GM12891 (cell line): ENCODE results near the gene RNF217.

ENCODE experiments used
- DNase-seq: peaks from one replicate; pipeline ENCODE4 v3.0.0; 2011; ENCODE audit warnings: low spot score; ENCODE audit not compliant: insufficient read length
- FAIRE-seq: peaks from 2 replicates; lab custom pipeline; 2011; peaks lifted over from hg19 to GRCh38; lab: Jason Lieb, UNC
- PAX5 ChIP-seq: IDR thresholded peaks from 2 replicates; pipeline ENCODE4 v1.6.1; 2011; ENCODE audit warnings: low read length, moderate library complexity, mild to moderate bottlenecking; ENCODE audit not compliant: insufficient read depth, severe bottlenecking
- POLR2A ChIP-seq: IDR thresholded peaks from 2 replicates; pipeline ENCODE4 v1.6.1; 2011; ENCODE audit warnings: low read depth, low read length, control low read depth
- POLR2AphosphoS5 ChIP-seq: IDR thresholded peaks from 2 replicates; pipeline ENCODE4 v1.6.1; 2011; ENCODE audit warnings: low read depth, low read length, control low read depth
- POU2F2 ChIP-seq: IDR thresholded peaks from 2 replicates; pipeline ENCODE4 v1.6.1; 2011; ENCODE audit warnings: low read depth, mild to moderate bottlenecking, control low read depth, low read length, moderate library complexity
- SPI1 ChIP-seq: IDR thresholded peaks from 2 replicates; pipeline ENCODE4 v1.6.1; 2011; ENCODE audit warnings: low read depth, low read length, control low read depth
- TAF1 ChIP-seq: IDR thresholded peaks from 2 replicates; pipeline ENCODE4 v1.6.1; 2011; ENCODE audit warnings: low read depth, low read length, control low read depth

Gene RNF217

DNA sequence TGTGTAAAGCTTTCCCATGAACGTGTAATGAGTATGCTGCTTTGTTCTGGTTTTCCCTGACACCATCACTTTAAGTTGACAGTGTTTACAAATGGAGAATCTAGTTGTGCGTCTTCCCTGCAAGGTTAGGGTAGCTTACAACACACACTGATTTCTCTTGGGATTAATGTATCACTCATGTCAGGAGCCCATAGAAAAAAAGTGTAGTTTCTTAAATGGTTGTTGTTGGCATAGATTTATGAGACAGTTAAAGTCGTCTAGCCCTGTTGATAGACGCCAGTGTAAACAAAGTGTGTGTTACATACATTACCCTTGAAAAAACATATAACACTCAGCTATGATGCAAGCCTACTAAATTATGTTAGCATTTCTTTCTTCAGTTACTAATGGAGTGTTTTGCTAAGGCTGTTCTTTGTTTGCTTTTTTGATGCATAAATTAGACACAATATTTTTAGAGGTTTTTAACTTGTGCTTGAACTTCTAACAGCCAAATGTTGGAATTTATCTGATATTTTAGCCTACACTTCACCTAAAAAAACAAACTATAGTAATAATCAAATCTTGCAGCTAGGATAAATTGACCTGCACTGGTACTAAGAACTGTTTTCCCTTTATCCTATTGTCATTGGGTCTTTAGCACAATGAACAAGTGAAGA, 88.6 kb downstream of the RNF217 start:
- TF ChIP-seq SPI1 = no peak
- FAIRE-seq (no peak), DNase-seq (no peak)

DNA sequence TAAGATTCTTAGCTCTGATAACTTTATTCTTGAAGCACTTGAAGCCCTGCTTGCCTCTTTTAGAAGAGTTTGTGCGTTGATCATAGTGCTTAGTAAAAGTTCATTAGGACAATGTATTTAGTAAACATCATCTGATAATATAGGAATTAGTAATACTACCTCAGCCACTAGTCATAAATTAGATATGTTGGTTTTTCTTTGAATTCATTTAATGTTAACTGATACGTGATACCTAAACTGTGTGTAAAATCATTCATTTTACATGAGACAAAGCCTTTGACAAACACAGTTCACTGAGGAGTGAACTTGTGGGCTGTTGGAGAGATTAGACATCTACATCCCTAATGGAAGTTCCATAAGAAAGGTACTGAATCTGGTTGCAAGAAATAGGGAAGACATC, 91.6 kb downstream of the RNF217 start:
- TF ChIP-seq POLR2AphosphoS5 = no peak
- no peak for TF ChIP-seq SPI1
- TF ChIP-seq POLR2A = no peak
- no peak for TF ChIP-seq POU2F2
- TF ChIP-seq PAX5 = no peak
- TF ChIP-seq TAF1 = no peak
- DNase-seq = no peak
- no peak for FAIRE-seq

DNA sequence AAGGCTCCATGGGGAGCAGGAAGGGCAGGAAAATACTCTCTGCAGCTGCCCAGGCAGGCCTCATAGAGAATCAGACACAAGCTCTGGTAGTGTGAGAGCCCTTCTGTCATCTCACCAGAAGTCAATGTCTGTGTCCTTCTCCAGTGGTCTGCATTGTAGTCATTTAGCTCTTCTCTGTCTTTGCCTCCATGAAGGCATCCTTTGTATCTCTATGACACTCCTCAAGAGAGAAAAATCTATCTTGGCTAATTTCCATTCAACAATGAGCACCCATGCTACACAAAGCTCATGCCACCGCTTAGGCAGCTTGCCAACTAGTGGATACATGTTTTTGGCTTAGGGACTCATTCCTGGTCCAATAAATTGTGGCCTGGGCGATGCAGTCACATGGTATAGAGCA, 92.1 kb downstream of the RNF217 start:
- TF ChIP-seq PAX5 = no peak
- TF ChIP-seq SPI1 = no peak
- TF ChIP-seq POU2F2 = no peak
- no peak for TF ChIP-seq POLR2A
- TF ChIP-seq TAF1 = no peak
- TF ChIP-seq POLR2AphosphoS5 = no peak
- DNase-seq (no peak), FAIRE-seq (no peak)

DNA sequence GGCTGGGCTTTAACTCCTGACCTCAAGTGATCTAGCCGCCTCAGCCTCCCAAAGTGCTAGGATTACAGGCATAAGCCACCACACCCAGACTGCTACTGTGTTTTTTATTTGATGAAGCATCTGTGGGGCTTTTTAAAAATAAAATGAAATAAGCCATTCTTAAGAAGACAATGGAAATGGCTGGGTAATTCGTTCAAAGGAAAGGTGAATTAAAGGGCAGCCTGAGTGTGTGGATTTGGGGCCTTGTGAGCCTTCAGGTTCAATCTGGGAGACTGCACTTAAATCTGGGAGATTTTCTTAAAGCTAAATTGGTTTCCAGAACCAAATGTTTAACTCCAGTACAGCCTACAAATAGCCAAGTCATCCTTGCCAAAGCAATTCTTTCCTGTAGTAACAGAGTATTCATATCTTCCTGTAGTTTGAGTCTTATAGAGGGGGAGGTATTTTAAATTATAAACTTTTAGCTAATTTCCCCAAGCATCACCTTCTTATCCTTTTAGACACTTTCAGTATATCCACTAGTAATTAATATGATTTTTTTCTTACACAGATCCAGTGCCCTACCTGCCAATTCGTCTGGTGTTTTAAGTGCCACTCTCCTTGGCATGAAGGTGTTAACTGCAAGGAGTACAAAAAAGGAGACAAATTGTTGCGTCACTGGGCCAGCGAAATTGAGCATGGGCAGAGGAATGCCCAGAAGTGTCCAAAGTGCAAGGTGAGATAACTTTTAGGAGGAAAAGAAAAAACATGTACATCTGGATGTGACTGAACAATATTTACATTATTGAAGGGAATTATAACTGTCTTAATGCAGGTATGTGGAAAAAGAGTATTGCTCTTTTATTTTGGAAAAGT, 95.4 kb downstream of the RNF217 start:
- FAIRE-seq (no peak), DNase-seq (no peak)
- no peak for TF ChIP-seq PAX5
- TF ChIP-seq POLR2AphosphoS5 = no peak
- TF ChIP-seq POLR2A = no peak
- TF ChIP-seq SPI1 = no peak
- TF ChIP-seq TAF1 = no peak
- TF ChIP-seq POU2F2 = no peak

DNA sequence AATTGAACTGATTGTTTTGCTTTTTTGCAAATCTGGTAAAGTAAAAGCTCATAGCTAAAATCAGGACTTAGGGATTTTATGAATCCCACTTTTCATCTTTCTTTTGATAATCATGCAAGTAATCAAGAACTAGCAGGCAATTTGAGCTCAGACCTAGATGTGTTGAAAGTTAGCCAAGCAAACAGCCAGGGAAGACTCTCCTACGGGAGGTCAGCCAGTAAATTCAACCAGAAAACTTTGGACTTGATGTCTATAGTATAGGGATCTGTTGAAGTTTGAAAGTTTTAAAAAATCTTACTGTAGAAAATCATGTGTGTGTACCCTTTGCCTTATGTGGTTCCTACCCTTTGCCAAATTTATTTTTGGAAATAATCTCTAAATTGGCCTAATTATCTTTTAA, 96.3 kb downstream of the RNF217 start:
- DNase-seq (no peak), FAIRE-seq (no peak)
- TF ChIP-seq SPI1 (no peak), PAX5 (no peak), POU2F2 (no peak), TAF1 (no peak), POLR2A (no peak)

DNA sequence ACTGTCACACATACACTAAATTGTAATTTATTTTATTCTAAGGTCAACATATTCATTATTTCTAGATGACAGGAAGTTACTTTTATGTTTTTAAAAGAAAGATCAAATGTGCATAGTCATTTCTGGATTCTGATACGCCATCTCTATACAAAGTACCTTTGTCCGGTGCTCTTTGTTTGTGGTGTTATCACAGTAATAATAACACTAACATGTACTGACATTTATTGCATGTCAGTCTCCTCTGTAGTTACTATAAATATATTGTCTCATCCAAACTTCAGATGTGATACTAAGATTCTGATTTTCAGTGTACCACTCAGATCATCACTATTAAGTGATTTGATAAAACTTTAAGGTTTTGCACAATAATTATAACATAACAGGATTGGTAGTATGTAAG, 101.1 kb downstream of the RNF217 start:
- FAIRE-seq = no peak
- no peak for DNase-seq
- TF ChIP-seq POU2F2 (no peak), POLR2A (no peak), TAF1 (no peak), POLR2AphosphoS5 (no peak), SPI1 (no peak)

DNA sequence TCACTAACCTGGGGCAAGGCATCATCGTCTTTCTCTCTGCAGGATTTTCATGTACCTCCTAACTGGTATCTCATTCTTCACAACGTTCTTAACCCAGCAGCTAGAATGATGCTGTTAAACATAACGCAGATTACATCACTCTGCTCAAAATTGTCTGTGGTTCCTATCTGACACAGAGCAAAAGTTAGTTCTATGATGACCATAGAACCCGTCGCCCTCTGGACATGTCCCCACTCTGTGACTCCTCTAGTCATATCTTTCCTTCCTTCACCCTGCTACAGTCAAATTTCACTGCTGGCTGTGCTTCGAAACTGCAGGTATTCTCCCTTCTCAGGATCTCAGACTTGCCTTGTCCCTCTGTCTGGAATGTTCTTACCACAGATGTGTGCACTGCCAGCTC, 103.9 kb downstream of the RNF217 start:
- TF ChIP-seq POLR2A (no peak), SPI1 (no peak), TAF1 (no peak), POU2F2 (no peak), PAX5 (no peak), POLR2AphosphoS5 (no peak)
- FAIRE-seq = no peak
- DNase-seq = no peak

DNA sequence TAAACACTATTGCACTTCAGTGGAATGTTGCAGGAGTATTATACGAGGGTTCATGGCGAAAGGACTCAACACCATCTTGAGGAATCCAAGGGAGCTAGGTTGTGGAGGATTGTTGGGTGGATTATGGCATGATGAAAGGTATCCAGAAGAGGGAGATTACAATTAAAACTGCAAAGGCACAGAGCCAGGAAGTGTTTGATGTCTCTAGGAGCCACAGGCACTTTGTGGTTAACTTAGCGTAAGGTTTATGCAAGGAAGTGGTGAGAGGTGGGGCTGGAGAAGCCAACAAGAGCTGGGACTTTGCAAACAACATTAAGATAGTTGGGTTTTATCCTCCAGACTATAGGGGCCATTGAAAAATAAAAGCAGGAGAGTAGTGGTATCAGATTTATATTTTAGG, 104.7 kb downstream of the RNF217 start:
- FAIRE-seq = no peak
- DNase-seq = no peak
- TF ChIP-seq SPI1 (no peak), PAX5 (no peak), POLR2A (no peak), POU2F2 (no peak), TAF1 (no peak), POLR2AphosphoS5 (no peak)

DNA sequence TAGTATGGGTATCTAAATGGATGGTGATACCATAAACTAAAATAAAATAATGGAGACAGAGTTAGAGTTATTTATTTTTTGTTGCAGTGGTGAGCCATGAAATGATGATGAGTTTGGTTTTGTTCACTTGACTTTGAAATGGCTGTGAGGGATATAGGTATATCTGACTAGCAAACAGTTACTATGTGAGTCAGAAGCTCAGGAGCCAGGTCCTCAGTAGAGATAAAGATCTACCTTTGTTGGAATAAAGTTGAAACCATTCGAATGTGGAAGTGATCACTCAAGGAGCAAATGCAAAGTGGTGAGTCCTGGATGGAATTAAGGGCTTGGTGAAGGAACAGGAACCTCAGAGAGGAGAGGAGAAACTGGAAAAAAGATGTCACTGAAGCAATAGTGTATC, 105.3 kb downstream of the RNF217 start:
- no peak for DNase-seq
- TF ChIP-seq POU2F2 = no peak
- no peak for TF ChIP-seq POLR2AphosphoS5
- TF ChIP-seq PAX5 = no peak
- no peak for TF ChIP-seq POLR2A
- no peak for TF ChIP-seq SPI1
- no peak for TF ChIP-seq TAF1
- no peak for FAIRE-seq

DNA sequence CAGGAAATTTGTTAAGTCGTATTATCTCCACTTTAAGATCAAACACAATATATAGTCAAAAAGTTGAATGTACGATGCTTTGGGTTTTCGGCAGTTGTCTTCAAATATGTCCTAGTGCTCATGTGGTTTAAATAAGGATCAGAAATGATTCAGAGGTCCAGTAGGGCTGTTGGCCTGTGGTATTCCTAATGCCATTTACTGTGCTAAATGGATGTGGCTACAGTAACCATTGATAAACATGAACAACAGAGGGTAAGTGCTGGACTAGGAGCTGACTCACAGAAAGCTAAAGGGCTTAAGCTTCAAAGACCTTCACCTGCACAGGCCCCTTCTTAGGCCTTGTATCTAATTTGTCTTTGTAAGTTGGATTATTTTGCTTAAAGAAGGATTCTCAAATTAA, 110.8 kb downstream of the RNF217 start:
- FAIRE-seq (no peak), DNase-seq (no peak)
- TF ChIP-seq PAX5 = no peak
- TF ChIP-seq POLR2AphosphoS5 = no peak
- no peak for TF ChIP-seq POU2F2
- TF ChIP-seq TAF1 = no peak
- TF ChIP-seq POLR2A = no peak
